SU-DHL-6 (cell line): ENCODE data around the gene JAML.

Experiments
- H2AFZ ChIP-seq: fragments of 200-600 bp; sonication (generic); 2 replicates; pipeline ENCODE4 v1.6.1; 2014; ENCODE audit warnings: low read depth, mild to moderate bottlenecking, moderate library complexity, mixed read lengths, antibody characterized with exemption, low read length; ENCODE audit not compliant: severe bottlenecking
- H3F3A ChIP-seq: fragments of 200-600 bp; shearing (Covaris generic); 2 replicates; pipeline ENCODE4 v1.6.0; 2016; ENCODE audit warnings: antibody characterized with exemption, mild to moderate bottlenecking; ENCODE audit not compliant: insufficient read depth
- H3K27ac ChIP-seq: fragments of 200-600 bp; sonication (generic); 2 replicates; pipeline ENCODE4 v1.5.1; 2016; ENCODE audit warnings: low read depth, mild to moderate bottlenecking, low read length, moderate library complexity, mixed read lengths
- H3K27me3 ChIP-seq: fragments of 200-600 bp; sonication (generic), shearing (Covaris generic); 2 replicates; pipeline ENCODE4 v1.6.0; 2014; ENCODE audit warnings: mild to moderate bottlenecking, low read length
- H3K36me3 ChIP-seq: fragments of 200-600 bp; sonication (generic); 2 replicates; pipeline ENCODE4 v1.6.1; 2014; ENCODE audit warnings: mild to moderate bottlenecking, low read length, mixed read lengths
- H3K4me2 ChIP-seq: fragments of 300-600, 200-600 bp; shearing (Covaris generic), sonication (generic); 2 replicates; pipeline ENCODE4 v1.6.0; 2014; ENCODE audit warnings: low read length, low read depth, mild to moderate bottlenecking; ENCODE audit not compliant: poor library complexity, severe bottlenecking
- H3K4me3 ChIP-seq: fragments of 200-600 bp; sonication (generic); 2 replicates; pipeline ENCODE4 v1.5.1; 2014; ENCODE audit warnings: antibody characterized with exemption, low read length, mild to moderate bottlenecking, mixed read lengths; ENCODE audit not compliant: insufficient read depth, poor library complexity, severe bottlenecking
- H3K79me2 ChIP-seq: fragments of 200-600 bp; sonication (generic); 2 replicates; pipeline ENCODE4 v1.6.1; 2014; ENCODE audit warnings: mild to moderate bottlenecking, low read length, moderate library complexity; ENCODE audit not compliant: insufficient read depth
- H3K9ac ChIP-seq: fragments of 200-600 bp; sonication (generic); 2 replicates; pipeline ENCODE4 v1.7.0; 2014; ENCODE audit warnings: mild to moderate bottlenecking, low read length
- H3K9me2 ChIP-seq: fragments of 200-600 bp; sonication (generic); replicated peaks from 2 replicates; pipeline ENCODE4 v1.6.1; 2014; ENCODE audit warnings: low read length; ENCODE audit not compliant: insufficient read depth
- H3K9me3 ChIP-seq: fragments of 200-600 bp; sonication (generic); 2 replicates; pipeline ENCODE4 v1.6.1; 2014; ENCODE audit warnings: low read length, mixed read lengths; ENCODE audit not compliant: insufficient read depth
- H4K20me1 ChIP-seq: fragments of 200-600 bp; sonication (generic); 2 replicates; pipeline ENCODE4 v1.6.1; 2014; ENCODE audit warnings: low read depth, mild to moderate bottlenecking, antibody characterized with exemption, low read length, moderate library complexity, mixed read lengths
- CTCF ChIP-seq: fragments of 200-600 bp; sonication (generic); IDR thresholded peaks from one replicate; pipeline ENCODE4 v1.5.1; 2017; ENCODE audit warnings: antibody characterized with exemption, mild to moderate bottlenecking, low read length, moderate library complexity; ENCODE audit not compliant: insufficient read depth, poor library complexity, severe bottlenecking
- EZH2phosphoT487 ChIP-seq: fragments of 200-600 bp; sonication (generic), shearing (Covaris generic); conservative IDR thresholded peaks from 2 replicates; pipeline ENCODE4 v1.6.1; 2018; ENCODE audit warnings: mild to moderate bottlenecking, antibody characterized with exemption, low read length, moderate library complexity, mixed read lengths

JAML gene

DNA sequence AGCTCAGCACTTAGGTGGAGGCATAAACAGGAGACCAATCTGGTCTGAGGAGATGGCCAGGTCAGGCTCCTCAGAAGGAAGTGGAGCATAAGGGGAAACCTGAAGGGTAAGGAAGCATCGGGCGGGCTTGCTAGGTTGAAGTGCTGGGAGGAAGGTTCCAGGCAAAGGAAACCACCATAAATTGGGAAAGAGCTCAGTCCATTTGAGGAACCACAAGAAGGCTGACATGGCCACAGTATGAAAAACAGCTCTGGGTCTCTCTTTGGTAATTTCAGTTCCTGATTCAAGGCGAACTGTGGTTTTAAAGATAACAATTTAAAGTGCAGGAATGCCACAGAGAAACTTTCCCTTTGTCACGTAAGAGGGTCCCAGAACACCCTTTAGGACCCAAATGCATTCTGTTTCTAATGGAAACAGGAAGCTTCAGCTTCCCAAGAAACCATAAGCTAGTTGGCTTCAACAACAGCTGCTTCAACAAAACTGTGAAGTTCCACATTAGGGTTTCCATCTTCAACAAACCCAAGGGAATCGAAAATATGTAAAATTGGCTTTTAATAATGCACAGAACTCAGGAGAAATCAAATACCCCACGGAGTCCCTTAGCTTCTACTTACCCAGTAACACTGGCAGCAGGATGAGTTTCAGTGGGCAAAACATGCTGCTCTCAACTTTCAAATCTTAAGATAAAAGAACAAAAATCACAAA lies 10.4 kb downstream of the JAML start:
- H3K9me3 ChIP-seq, result no peaks in the 10 kb centered on the region
- H3K79me2 ChIP-seq, result no peaks in the 10 kb centered on the region
- H3K9me2 ChIP-seq, result no peaks in the 10 kb centered on the region
- no peak for TF ChIP-seq EZH2phosphoT487
- no peak for TF ChIP-seq CTCF
- peak overlapping the region; percentile 15; the same call in 1 of the 2 replicates for H3K27ac ChIP-seq
- H3K36me3 ChIP-seq, result no peaks in the 10 kb centered on the region
- H3F3A ChIP-seq, result no peaks in the 10 kb centered on the region
- no peak overlapping the region for H3K4me3 ChIP-seq
- no peak overlapping the region for H3K9ac ChIP-seq
- H3K4me2 ChIP-seq, result peak overlapping the region; percentile 35
- no peaks in the 10 kb centered on the region for H4K20me1 ChIP-seq
- no peaks in the 10 kb centered on the region for H3K27me3 ChIP-seq
- H2AFZ ChIP-seq, result no peak overlapping the region

- Histone ChIP-seq H3K27ac (no peak overlapping the region), H3K9ac (no peak overlapping the region)
- TF ChIP-seq EZH2phosphoT487, result no peak
- TF ChIP-seq CTCF, result no peak
Measured at GRCh38 chr11:118213781-118214180, 11.0 kb downstream of the JAML start.

GRCh38 chr11:118213201-118213600 lies 11.6 kb downstream of the JAML start:
- H3K36me3 ChIP-seq, result no peaks in the 10 kb centered on the region
- no peaks in the 10 kb centered on the region for H3K79me2 ChIP-seq
- no peaks in the 10 kb centered on the region for H3K9me2 ChIP-seq
- no peak overlapping the region for H2AFZ ChIP-seq
- H3K9ac ChIP-seq, result no peak overlapping the region
- H3K27me3 ChIP-seq, result no peaks in the 10 kb centered on the region
- H3K4me2 ChIP-seq, result no peak overlapping the region
- TF ChIP-seq EZH2phosphoT487 (no peak), CTCF (no peak)
- H3K9me3 ChIP-seq, result no peaks in the 10 kb centered on the region
- no peak overlapping the region for H3K4me3 ChIP-seq
- H4K20me1 ChIP-seq, result no peaks in the 10 kb centered on the region
- H3K27ac ChIP-seq, result no peak overlapping the region
- H3F3A ChIP-seq, result no peaks in the 10 kb centered on the region; the same call in 1 of the 2 replicates

More at GRCh38 chr11:118213781-118214180, 11.0 kb downstream of the JAML start:
- Histone ChIP-seq H3K9me3 (no peaks in the 10 kb centered on the region), H3K36me3 (no peaks in the 10 kb centered on the region), H3F3A (no peaks in the 10 kb centered on the region; the same call in 1 of the 2 replicates), H2AFZ (no peak overlapping the region), H3K4me3 (no peak overlapping the region), H4K20me1 (no peaks in the 10 kb centered on the region), H3K4me2 (peak overlapping the region; percentile 35), H3K9me2 (no peaks in the 10 kb centered on the region), H3K27me3 (no peaks in the 10 kb centered on the region), H3K79me2 (no peaks in the 10 kb centered on the region)
